HuH-7.5 (cell line): Measurements from ENCODE around the gene RAB5B.
A peak's percentile ranks its signal among the peaks of the same experiment; 100 is the strongest.
"Not testable (repeated sequence)": the region's sequence is repeated elsewhere in the genome, so short reads cannot be mapped to it uniquely, and the experiment has no call there.

Source experiments
- DNase-seq: peaks from one replicate; pipeline ENCODE4 v3.0.0; 2011; ENCODE audit warnings: low spot score

RAB5B gene

DNA sequence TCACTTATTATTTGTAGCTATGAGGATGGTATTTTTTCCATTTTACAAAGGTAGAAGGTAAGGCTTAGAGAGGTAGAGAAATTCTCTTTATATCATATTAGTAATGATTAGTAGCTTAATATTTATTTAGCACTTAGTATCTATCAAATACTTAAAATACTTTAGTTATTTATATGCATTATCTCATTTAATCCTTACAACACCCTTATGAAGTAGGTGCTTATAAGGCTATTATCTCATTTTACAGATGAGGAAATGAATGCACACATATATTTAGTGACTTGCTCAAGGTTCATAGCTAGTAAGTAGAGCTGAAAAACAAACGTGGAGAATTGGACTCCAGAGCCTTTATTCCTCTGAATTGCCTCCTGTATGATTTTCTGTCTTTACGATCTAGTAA, 11.0 kb downstream of the RAB5B start:
- DNase-seq: no peak

DNA sequence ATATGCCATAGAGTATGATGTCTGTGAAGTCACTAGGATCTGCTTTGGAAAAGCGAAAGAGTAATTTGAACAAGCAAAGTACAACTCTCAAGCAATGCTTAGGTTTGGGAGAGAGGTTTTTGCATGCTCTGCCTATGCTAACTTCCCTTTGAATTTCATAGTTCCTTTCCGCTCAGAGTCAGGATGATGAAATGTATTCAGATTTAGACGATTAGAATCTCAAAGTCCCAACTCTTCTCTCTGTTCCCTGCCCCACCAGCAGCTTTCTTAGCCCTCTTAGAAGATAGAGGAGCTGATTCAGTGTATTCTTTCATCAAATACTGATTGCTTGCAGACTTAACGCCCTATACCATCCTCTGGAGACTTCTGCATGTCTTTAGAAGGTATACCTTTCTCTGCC, 11.5 kb downstream of the RAB5B start:
- no peak for DNase-seq

DNA sequence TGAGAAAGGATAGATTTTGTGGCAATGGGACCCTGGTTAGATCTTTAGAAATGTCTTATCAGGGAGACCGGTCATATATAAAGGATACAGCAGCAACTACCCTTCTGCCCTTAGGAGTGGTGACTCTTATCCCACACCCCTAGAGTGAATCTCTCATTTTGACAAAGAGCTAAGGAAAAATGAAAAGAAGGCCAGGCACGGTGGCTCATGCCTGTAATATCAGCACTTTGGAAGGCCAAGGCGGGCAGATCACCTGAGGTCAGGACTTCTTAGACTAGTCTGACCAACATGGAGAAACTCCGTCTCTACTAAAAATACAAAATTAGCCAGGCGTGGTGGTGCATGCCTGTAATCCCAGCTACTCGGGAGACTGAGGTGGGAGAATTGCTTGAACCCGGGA, 12.1 kb downstream of the RAB5B start:
- DNase-seq: not testable (repeated sequence)

DNA sequence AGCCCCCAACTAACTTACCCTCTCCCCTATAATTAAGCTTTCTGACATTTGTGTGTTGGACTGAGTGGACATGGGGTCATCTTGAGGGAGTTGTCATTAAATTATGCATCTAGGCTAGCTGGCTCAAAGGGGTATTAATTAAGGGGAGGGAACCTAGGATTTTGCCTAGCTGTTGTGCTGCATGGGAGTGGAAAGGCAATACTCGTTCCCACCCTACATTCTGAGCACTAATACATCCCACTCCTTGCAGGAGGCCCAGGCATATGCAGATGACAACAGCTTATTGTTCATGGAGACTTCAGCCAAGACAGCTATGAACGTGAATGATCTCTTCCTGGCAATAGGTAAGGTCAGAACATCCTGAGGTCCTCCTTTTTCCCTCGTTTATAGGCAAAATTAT, 17.2 kb downstream of the RAB5B start:
- no peak for DNase-seq

DNA sequence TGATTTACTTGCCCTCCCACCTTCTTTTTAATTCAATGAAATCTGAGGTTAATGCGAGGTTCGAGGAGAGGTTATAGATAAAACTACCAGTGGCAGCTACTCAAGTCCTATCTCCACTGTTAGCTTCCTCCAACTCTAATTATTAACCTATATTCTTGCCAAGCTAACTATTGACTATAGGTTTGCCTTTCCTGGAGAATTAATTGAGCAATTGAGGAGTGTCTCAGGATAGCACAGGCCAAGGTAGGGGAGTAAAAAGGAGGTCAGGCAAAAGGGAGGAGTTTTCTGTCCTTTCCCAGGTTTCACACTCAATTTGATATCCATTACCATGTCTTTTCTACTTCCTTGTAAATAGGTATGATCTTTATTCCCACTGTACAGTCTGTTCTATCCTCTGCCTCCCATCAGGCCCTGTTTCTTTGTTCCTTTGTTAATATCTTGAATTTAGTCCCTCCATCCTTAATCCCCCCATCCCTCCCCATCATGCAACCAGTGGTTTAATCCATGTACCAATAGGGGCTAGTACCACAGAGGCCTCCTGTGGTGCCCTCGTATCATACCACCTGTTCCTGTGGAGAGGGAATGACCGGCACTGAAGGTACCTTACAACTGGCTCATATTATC, 19.5 kb downstream of the RAB5B start:
- DNase-seq: no peak

DNA sequence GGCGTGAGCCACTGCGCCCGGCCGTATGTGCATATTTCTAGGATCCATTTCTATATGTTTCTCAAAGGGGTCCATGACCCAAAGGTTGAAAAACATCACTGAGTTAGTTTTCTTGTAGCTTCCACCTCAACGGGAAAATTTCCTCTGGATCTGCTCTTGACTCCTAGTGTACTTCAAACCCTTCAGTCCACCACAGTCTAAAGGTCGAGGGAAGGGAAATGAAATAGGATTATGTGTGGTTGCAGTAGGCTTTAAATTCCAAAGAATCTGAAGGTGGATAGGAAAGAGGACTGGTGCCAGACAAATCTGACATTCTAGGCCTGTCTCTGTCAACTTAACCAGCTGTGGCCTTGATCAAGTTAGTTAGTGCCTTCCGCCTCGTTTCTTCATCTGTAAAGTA, 21.5 kb downstream of the RAB5B start:
- DNase-seq: no peak

DNA sequence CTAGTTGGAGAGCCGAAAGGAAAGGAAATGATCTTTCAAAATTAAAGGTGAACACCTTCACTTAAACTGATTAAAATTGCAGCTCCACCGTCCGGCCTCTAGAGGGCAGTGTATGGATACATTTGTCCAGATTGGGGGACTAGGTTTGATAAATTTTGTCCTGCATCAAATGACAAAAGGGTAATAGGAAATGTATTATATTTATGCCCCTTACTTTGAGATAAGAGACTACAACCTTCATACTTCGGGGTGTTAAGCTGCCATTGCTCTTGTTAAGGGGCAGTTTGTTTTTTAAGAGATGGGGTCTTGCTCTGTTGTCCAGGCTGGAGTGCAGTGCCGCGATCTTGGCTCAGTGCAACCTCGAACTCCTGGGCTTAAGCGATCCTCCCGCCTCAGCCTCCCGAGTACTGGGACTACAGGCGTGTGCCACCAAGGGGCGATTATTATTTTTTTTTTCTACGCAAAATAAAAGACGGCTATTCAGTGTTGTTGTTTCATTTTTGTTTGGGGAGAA, 22.4 kb downstream of the RAB5B start:
- no peak for DNase-seq

DNA sequence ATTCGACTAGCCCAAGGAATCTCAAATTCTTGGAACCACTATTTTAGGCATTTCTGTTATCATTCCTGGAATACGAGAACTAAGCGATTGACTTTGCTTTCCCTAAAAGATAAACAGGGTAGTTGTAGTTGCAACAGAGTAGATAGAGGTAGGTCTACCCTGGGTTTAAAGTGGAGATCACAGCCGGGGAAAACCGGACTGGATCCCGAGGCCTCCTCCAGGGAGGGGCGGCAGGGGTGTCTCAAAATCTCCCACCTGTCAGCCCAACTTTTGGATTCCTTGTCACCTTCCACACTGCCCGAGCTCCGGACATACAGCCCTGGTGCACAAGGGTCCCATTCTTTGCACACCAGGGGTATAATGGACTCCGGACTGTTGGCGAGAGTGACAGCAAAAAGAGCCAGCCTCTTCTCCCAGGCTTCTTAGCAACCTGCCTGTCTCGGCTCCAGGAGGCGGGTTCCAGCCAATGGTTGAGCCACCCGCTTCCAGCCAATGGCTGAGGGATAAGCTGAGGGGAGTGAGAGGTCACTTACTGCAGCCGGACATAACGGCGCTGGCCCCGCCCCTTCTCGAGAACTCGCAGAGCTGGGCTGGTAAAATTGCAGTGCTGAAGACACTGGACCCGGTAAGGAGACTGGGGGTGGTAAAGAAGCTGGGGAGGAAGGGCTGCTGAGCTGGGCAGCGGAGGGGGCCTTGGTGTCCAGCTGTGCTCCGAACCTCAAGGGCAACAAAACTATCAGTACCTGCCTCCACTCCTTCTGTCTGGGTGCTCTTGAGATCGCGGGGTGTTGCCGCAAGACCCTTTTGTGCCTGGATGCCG, 23.0 kb downstream of the RAB5B start, which contains the start of gene SUOX:
Gene SUOX (plus strand): TSS at position 562 of the 820 bp plus-strand sequence. CDS start 4,946 bp downstream, outside the sequence.
- peak; percentile 99 for DNase-seq

DNA sequence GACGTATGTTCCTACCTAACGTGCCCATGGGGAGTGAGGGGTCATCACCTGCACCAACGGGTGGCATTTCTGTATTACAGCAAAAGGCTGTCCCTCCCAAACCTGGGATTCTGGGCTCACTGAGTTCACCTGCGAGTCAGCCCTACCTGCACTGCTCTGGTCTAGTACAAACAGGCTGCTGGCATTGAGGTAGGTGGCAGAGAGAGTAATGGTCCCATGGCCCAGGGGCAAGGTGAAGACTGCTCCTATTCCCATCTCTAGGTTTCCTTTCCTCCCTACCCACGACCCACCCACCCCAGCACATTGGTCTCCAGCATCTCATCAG, 23.6 kb downstream of the RAB5B start:
- peak; percentile 56 for DNase-seq

DNA sequence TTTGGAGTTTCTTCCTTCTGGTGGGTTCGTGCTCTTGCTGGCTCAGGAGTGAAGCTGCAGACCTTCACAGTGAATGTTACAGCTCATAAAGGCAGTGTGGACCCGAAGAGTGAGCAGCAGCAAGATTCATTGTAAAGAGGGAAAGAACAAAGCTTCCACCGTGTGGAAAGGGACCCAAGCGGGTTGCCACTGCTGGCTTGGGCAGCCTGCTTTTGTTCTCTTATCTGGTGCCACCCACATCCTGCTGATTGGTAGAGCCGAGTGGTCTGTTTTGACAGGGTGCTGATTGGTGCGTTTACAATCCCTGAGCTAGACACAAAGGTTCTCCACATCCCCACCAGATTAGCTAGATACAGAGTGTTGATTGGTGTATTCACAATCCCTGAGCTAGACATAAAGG, 25.6 kb downstream of the RAB5B start:
- DNase-seq: not testable (repeated sequence)

DNA sequence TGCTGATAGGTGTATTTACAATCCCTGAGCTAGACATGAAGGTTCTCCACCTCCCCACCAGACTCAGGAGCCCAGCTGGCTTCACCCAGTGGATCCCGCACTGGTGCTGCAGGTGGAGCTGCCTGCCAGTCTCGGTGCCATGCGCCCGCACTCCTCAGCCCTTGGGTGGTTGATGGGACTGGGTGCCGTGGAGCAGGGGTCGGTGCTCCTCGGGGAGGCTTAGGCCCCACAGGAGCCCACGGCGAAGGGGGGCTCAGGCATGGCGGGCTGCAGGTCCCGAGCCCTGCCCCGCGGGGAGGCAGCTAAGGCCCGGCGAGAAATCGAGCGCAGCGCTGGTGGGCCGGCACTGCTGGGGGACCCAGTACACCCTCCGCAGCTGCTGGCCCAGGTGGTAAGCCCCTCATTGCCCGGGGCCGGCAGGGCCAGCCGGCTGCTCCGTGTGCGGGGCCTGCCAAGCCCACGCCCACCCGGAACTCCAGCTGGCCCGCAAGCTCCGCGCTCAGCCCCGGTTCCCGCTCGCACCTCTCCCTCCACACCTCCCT, 26.2 kb downstream of the RAB5B start:
- DNase-seq: not testable (repeated sequence)

DNA sequence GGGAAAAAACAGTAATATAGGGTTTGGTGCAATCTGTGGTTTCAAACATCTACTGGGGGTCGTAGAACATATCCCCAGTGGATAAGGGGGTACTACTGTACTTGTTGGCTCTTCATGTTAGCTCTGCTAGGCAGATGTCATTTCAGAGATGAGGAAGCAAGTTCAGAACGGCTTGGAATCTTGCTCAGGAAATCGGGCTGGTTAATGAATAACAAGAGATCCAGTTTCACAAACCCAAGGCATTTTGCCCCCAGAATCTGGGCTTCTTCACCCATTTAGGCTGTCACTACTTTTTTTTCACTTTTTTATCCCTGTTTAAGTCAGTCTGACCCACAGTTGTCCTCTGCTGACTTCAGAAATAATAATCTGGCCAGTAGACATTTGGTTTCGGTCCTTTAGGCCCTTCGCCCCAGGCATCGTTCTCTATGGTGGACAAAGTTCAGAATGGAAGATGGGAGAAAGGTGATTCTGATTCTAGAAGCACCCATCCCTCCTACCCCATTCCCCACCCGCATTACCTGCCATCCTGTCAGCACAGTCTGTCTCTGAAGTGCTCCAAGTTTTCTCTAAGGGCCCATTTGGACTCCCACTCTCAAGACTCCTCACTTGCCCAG, 27.7 kb downstream of the RAB5B start:
- DNase-seq: peak; percentile 46

DNA sequence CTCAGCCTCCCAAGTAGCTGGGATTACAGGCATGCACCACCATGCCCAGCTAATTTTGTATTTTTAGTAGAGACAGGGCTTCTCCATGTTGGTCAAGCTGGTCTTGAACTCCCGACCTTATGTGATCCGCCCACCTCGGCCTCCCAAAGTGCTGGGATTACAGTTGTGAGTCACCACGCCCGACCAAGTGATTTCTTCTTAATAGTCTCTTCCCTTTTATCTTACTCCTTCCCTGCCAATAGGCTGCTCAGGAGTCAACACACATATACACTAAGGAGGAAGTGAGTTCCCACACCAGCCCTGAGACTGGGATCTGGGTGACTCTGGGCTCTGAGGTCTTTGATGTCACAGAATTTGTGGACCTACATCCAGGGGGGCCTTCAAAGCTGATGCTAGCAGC, 29.5 kb downstream of the RAB5B start:
- DNase-seq: not testable (repeated sequence)

DNA sequence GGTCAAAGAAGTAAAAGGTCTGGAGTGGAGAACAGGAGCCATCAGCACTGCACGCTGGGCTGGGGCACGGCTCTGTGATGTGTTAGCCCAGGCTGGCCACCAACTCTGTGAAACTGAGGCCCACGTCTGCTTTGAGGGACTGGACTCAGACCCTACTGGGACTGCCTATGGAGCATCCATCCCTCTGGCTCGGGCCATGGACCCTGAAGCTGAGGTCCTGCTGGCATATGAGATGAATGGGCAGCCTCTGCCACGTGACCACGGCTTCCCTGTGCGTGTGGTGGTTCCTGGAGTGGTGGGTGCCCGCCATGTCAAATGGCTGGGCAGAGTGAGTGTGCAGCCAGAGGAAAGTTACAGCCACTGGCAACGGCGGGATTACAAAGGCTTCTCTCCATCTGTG, 30.3 kb downstream of the RAB5B start:
- no peak for DNase-seq

DNA sequence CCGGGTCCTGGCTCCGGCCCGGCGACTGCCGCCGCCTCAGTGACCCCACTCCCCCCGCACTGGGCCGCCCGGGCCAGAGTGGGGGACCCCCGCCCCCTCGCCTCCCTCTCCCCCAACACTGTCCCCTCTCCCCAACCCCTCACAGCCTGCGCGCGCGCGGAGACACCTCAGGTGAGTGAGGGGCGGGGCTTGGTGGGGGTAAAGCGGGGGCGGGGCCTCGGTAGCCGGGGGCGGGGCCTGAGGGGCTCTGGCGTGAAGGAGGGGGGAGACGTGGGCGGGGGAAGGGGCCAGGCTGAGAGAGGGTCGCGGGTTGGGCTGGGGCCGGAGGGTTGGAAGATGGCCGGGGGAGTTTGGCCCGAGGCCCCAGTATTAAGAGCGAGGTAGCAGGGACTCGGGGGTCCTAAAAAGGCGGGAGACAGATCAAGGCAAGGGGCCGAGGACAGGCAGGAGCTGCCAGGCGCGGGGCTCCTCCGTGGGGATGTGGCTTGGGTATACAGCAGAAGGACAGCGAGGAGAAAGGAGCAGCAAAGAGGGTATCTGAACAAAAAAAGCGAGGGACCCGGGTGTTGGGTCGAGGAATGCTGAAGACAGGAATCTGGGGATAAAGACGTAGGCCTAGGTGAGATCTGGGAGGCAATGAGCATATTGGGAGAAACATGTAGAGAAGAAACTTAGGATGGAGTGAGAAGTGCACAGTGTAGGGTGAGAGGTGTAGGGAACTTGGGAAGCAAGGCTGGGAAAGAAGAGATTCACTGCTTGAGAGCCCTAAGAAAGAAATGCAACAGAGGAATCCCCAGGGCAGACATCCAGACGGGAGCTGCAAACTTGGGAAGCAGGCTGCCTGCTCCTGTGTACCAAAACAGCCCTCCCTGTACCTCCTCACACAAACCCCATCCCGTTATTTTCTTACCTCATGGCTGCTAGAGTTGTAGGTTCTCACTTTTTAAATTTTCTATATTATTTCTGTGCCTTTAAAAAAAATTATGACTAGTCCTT, 34.0 kb downstream of the RAB5B start:
- DNase-seq: peak; percentile 70

DNA sequence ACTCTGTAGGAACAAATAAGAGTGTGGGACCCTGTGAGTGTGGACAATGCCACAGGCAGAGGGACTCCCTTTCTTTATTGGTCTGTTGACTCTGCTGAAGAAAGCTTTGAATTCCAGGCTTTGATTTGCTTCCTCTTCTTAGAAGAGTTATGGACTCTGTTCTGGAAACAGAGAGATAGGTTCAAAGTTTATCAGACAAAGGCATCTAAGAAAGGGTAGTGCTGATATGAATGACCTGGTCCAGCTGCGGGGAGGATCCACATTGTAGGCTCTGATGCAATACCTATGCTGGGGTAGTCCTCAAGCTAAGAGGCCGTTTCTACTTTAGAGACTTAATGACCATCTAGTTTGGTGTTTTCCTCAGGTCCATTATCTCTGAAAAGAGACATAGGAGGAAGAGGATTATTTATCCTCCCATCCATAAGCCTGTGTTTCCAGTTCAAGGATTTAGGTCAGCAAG, 36.3 kb downstream of the RAB5B start:
- peak; percentile 35 for DNase-seq

DNA sequence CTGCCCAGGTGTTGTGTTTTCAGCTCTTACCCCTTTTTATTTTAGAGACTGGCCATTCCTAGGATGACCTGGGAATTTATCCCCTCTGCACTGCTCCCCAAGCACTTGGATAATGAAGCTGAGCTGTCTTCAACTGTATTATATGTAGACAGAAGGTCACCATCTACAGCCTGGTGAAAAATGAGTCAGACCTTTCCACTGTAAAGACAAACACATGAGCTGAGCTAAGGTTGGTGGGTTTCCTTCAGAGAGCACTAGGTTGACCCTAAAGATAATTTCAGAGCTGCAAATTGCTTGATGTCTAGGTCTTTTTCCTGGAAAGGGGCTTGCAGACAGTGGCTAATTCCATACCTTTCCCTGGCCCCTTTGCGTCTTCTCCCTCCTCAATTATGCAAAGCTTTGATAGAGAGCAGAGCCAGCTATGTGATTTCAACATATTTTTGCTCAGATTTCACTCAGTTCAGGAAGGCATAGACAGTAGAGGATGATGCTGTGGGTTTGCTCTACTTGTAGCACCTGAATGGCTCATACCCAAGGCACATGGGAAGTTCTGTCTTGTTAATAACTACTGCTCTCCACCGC, 37.7 kb downstream of the RAB5B start:
- no peak for DNase-seq

DNA sequence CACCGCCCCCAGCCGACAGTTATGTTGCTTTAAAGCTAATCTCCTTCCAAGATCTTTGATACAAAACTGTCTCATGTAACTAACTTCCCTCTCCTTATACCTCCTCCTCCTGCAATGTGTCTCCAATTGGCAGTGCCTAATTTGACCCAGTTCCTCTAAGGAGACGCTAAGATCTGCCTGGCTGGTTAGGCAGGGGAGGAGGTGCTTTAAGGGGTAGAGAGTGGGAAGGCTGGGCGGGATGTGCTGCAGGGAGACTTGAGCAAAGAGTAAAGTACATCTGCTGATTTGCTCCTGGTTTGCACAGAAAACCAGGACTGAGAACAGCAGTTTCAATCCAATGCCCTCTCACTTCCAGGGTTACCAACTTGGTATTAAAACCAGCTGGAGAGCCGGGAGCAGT, 39.6 kb downstream of the RAB5B start:
- no peak for DNase-seq

DNA sequence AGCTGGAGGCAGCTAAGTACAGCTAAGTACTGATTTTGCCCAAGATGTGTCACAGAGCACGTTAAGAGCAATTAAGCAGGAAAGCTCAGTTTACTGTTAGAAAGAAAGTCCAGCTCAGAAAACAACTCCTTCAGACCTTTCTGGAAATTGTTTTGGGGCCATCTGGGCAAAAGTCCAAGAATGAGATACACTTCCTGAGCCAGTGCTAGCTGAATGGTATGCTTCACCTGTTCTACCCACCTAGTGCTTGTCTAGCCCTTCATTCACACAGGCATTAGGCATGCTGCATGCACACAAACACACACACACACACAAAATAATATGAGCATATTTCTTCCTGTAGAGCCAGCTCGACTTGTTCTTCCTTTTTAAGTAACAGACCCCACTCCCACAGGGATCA, 40.3 kb downstream of the RAB5B start:
- DNase-seq: no peak

DNA sequence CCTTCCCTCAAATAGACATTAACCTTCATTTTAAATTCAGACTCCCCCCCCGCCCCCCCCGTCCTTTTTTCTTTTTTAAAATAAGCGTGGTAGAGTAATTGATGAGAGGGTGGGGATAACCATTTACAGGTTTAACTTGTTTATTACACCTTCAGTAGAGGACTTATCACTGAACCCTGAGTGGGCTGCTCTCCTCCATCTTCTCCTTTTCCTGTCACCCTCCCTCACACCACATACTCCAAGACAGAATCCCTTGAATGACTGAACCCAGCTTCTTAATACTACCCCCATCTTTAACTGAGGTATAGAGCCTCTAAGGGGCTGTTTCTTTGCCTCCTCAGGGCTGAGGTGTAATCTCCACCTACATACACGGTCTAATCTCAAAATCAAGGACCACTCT, 43.3 kb downstream of the RAB5B start:
- no peak for DNase-seq

DNA sequence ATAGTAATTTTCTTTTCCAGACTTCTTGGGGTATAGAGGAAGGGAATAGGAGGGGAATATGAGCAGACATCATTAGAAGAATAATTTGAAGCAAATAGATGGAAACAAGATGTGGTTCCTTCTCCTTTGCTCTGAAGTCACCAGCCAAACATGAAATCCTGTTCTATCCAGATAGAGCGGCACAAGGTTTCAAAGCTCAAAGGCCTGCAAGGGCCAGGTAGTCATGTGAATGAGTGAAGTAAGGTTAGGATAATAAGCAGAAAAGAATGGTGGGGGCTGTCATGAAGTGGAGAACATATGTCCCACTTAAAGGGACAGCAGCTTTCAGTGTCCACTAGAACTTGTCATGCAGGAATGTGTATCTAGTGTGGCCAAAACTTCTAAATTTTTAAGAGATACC, 44.5 kb downstream of the RAB5B start:
- no peak for DNase-seq
